Activated CD8-positive, alpha-beta memory T cell treated with anti-CD3 and anti-CD28 coated beads, Interleukin-2, amount 50 U/mL, for 4 hours (primary cell): ENCODE data around the gene ADGRA3.
"Not testable (repeated sequence)": the region's sequence is repeated elsewhere in the genome, so short reads cannot be mapped to it uniquely, and the experiment has no call there.

Experiments
- DNase-seq: peaks from one replicate; pipeline ENCODE4 v3.0.0-alpha.2; 2020

ADGRA3 gene

DNA sequence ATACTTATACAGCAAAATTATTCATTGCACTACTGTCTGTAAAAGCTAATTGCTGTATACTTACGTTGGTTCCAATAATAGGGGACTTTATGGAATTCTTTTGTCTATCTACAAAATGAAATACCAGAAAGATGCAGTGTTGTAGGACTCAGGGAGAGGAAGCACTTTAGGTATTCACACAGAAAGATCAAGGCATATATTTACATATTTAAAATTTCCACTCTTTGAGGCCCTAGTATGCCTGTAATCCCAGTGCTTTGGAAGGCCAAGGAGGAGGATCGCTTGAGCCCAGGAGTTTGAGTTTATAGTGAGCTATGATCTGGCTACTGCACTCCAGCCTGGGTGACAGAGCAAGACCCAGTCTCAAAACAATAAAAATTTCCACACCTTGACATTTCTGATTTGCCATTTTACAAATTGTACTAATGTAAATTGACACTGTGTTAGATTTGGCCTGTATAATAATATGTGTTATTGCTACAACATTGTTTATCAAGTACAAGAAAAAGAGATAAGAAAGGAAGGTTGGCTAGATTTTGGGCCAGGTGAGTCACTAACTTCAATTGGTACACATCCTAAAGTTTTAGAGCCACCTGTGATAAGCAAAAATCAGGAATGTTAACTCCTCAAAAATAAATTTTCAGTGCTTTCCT, 35.1 kb downstream of the ADGRA3 start:
- no peak for DNase-seq

GRCh38 chr4:22478426-22478825, 37.4 kb downstream of the ADGRA3 start:
- no peak for DNase-seq

GRCh38 chr4:22477813-22478182, 38.1 kb downstream of the ADGRA3 start:
- no peak for DNase-seq

GRCh38 chr4:22477136-22477812, 38.6 kb downstream of the ADGRA3 start:
- no peak for DNase-seq

- no peak for DNase-seq
Observed at GRCh38 chr4:22476011-22476410, 39.9 kb downstream of the ADGRA3 start.

DNA sequence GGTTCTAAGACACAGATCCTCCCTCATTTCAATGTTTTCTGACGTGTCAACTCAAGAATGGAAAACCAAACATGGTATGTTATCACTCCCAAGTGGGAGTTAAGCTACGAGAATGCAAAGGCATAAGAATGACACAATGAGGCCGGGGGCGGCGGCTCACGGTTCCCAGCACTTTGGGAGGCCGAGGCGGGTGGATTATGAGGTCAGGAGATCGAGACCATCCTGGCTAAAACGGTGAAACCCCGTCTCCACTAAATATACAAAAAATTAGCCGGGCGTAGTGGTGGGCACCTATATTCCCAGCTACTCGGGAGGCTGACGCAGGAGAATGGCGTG, 40.6 kb downstream of the ADGRA3 start:
- not testable (repeated sequence) for DNase-seq

GRCh38 chr4:22474636-22475310, 41.1 kb downstream of the ADGRA3 start:
- DNase-seq, result no peak

DNA sequence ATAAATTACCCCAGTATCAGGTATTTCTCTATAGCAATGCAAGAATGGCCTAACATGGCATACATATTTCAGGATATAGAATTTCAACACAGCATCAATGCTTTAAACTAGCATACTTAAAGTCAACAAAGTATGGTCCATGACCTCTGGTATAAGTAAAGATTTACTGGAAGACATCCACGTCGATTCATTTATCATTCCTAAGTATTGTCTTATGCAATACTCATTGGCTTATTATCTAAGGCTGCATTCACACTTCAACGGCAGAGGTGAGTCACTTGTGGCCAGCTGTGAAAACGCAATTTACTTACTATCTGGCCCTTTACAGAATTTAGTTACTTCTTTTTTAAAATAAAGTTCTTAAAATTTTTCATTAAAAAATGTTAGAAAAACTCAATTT, 42.6 kb downstream of the ADGRA3 start:
- DNase-seq, result no peak

GRCh38 chr4:22471999-22472461, 43.8 kb downstream of the ADGRA3 start:
- DNase-seq, result no peak

GRCh38 chr4:22471419-22471818, 44.4 kb downstream of the ADGRA3 start:
- no peak for DNase-seq

GRCh38 chr4:22466581-22466980, 49.3 kb downstream of the ADGRA3 start:
- no peak for DNase-seq

GRCh38 chr4:22465996-22466395, 49.9 kb downstream of the ADGRA3 start:
- DNase-seq, result no peak

- DNase-seq, result no peak
Observed at GRCh38 chr4:22465349-22465748, 50.5 kb downstream of the ADGRA3 start.

GRCh38 chr4:22463179-22463578, 52.7 kb downstream of the ADGRA3 start:
- DNase-seq, result no peak

GRCh38 chr4:22462688-22463087, 53.2 kb downstream of the ADGRA3 start:
- DNase-seq, result no peak

DNA sequence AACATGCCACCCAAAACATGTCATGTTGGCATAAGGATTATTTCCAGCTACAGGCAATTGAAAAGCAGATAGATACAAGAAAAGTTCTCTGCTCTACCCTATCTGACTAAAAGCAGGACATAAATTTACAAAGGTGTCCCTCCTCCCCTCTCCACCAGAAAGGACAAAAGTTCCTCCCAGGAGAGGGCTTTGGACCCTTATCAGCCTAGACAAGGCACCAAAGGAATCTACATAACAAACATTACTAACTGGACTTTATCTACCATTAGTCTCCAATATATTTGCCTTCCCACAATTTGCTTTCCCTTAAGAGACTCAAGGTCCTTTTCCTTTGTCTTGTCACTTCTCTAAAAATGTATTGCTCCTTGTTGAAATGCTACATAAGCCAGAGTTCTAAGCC, 55.6 kb downstream of the ADGRA3 start:
- DNase-seq, result no peak

DNA sequence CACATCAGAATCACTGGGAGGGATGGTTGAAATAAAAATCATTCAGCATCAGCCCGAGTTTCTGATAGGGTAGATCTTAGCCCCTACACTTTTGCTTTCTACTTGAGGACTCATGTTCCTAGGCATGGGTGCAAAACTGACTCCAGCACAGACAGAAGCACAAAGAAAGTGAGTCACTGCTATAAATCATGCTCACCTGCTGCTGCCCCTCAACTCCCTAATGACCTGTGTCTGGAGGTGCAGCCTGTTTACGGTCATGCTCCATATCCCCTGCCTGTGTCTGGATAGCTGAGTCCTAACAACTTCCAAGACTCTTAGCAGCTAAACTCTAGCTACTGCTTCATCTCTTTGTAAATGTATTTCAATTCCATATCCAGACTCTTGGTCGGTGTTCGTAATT, 57.8 kb downstream of the ADGRA3 start:
- no peak for DNase-seq

- no peak for DNase-seq
Observed at GRCh38 chr4:22457348-22457747, 58.5 kb downstream of the ADGRA3 start.

- no peak for DNase-seq
Observed at GRCh38 chr4:22456291-22456690, 59.6 kb downstream of the ADGRA3 start.

GRCh38 chr4:22454955-22455354, 60.9 kb downstream of the ADGRA3 start:
- no peak for DNase-seq

- no peak for DNase-seq
Observed at GRCh38 chr4:22454216-22454838, 61.5 kb downstream of the ADGRA3 start.

DNA sequence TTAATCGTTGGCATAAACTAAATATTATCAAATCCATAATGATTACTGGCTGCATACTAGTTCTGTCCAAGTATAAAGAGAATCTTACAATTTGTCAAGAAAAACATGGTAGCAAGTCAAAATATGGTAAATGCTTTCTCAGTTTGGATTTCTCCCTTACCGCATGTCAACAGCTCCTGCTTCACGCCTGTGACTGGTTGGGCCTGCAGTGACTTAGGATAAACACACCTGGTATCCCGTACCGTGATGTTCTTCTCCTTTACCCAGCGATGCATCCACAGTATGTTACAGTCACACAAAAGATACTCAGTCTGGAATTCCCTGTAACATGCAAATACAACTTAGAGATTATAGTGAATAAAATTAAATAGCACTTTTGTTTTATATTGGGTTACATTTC, 71.1 kb downstream of the ADGRA3 start:
- DNase-seq, result no peak

DNA sequence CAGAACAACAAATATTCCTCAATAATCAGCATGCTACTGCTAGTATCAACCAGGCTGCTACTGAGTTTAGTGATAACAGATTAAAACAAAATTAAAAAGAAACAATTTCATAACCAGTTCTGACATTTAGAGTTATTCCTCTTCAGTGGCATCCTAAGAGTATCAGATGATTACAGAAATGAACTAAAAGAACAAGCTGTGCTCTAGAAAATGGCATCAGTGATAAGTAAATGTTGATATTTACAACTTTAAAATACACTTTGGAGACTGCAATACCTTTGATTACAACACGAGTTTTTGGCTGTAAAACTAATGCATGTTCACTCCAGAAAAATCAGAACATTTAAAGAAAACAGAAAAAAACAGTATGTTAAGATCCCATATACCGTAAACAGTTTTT, 72.9 kb downstream of the ADGRA3 start:
- no peak for DNase-seq

- no peak for DNase-seq
Observed at GRCh38 chr4:22440999-22441398, 74.9 kb downstream of the ADGRA3 start.
